Thoracic aorta (tissue), 2 donors: Measurements from ENCODE around the gene DNAJC11. TPM values are rescaled to one million over a fixed set of nuclear protein-coding genes. Genes with fewer than 3 reads are reported as not detected.
A peak's percentile ranks its signal among the peaks of the same experiment; 100 is the strongest.
"Not testable (repeated sequence)": the region's sequence is repeated elsewhere in the genome, so short reads cannot be mapped to it uniquely, and the experiment has no call there.

ENCODE experiments used
- ATAC-seq: fragments of 150-250 bp; one replicate; pipeline ENCODE4 v1.8.0; 2017; ENCODE audit warnings: low read depth; ENCODE audit not compliant: insufficient number of reproducible peaks, low FRiP score
- DNase-seq: peaks from one replicate; pipeline ENCODE4 v3.0.0-alpha.2; 2020; ENCODE audit warnings: low spot score
- H3K27ac ChIP-seq, 2 donors: fragments of 200-600 bp; sonication (generic); 1 replicate in 1 of 2; 2 replicates in 1 of 2; pipeline ENCODE4 v1.5.1; 2016; ENCODE audit warnings: mild to moderate bottlenecking in 2 of 2, moderate library complexity in 2 of 2
- H3K27me3 ChIP-seq: fragments of 200-600 bp; sonication (generic); replicated peaks from 2 replicates; pipeline ENCODE4 v1.6.0; 2016; ENCODE audit warnings: mild to moderate bottlenecking; ENCODE audit not compliant: insufficient read depth
- H3K36me3 ChIP-seq: fragments of 200-600 bp; sonication (generic); one replicate; pipeline ENCODE4 v1.5.1; 2016
- H3K4me1 ChIP-seq, 2 donors: fragments of 200-600 bp; sonication (generic); 1 replicate in 1 of 2; 2 replicates in 1 of 2; pipeline versions ENCODE4 v1.5.1 to v1.6.0; 2016; ENCODE audit warnings: low read depth in 2 of 2, mild to moderate bottlenecking in 1 of 2; ENCODE audit not compliant: control insufficient read depth in 1 of 2
- H3K4me3 ChIP-seq: fragments of 200-600 bp; sonication (generic); 2 replicates; pipeline ENCODE4 v1.5.1; 2016; ENCODE audit warnings: mild to moderate bottlenecking
- H3K9me3 ChIP-seq: fragments of 200-600 bp; sonication (generic); 2 replicates; pipeline ENCODE4 v1.5.1; 2016
- CTCF ChIP-seq: fragments of 200-600 bp; sonication (generic); IDR thresholded peaks from one replicate; pipeline ENCODE4 v1.5.1; 2019; ENCODE audit warnings: antibody characterized with exemption
- total RNA-seq, 2 donors: library from RNA; depleted of rRNA; stranded (reverse); fragments of >200 nt; gene quantifications; one replicate each; pipeline versions ENCODE4 v1.1.0 to v1.2.3, GENCODE V29; 2016

Gene DNAJC11
- 10 to 100 TPM; 19.4 to 40.4 TPM for total RNA-seq

GRCh38 chr1:6701437-6702153 is at the start of gene DNAJC11:
DNAJC11 (minus strand) TSS chr1:6701816; CDS start chr1:6701800, 16 bp downstream.
- Histone ChIP-seq H3K27ac (peak within 1 kb of the TSS; percentile 45 to 62), H3K4me3 (peak within 1 kb of the TSS; percentile 81), H3K36me3 (no peaks in the 10 kb centered on the region), H3K9me3 (no peaks in the 10 kb centered on the region), H3K4me1 (peaks cover 11 to 16% of the 10 kb centered on the region in 2 donors), H3K27me3 (no peaks in the 10 kb centered on the region)
- peak; percentile 63 for TF ChIP-seq CTCF
- peak; percentile 74 for ATAC-seq
- peak; percentile 58 for DNase-seq

- Histone ChIP-seq H3K36me3 (no peaks in the 10 kb centered on the region), H3K4me1 (no peaks in the 10 kb centered on the region), H3K9me3 (no peaks in the 10 kb centered on the region), H3K27ac (no peak overlapping the region), H3K27me3 (no peaks in the 10 kb centered on the region), H3K4me3 (no peak overlapping the region)
- no peak for ATAC-seq
- DNase-seq, result no peak
- no peak for TF ChIP-seq CTCF
Observed at GRCh38 chr1:6750490-6750889, 48.9 kb upstream of the DNAJC11 start.

- no peak for ATAC-seq
- Histone ChIP-seq H3K9me3 (no peaks in the 10 kb centered on the region), H3K27ac (no peak overlapping the region)
Observed at GRCh38 chr1:6747674-6748073, 46.1 kb upstream of the DNAJC11 start.

GRCh38 chr1:6745073-6745472 is 43.5 kb upstream of the DNAJC11 start:
- ATAC-seq (no peak), DNase-seq (no peak)
- no peak overlapping the region for H3K4me3 ChIP-seq
- H3K4me1 ChIP-seq, result peaks cover 16 to 18% of the 10 kb centered on the region in 2 donors
- no peak for TF ChIP-seq CTCF
- no peak overlapping the region for H3K27ac ChIP-seq
- H3K36me3 ChIP-seq, result no peaks in the 10 kb centered on the region
- H3K27me3 ChIP-seq, result no peaks in the 10 kb centered on the region
- H3K9me3 ChIP-seq, result no peaks in the 10 kb centered on the region

More at GRCh38 chr1:6747674-6748073, 46.1 kb upstream of the DNAJC11 start:
- no peaks in the 10 kb centered on the region for H3K36me3 ChIP-seq
- H3K27me3 ChIP-seq, result no peaks in the 10 kb centered on the region
- TF ChIP-seq CTCF, result no peak
- peaks cover 16 to 18% of the 10 kb centered on the region in 2 donors for H3K4me1 ChIP-seq
- H3K4me3 ChIP-seq, result no peak overlapping the region
- no peak for DNase-seq

GRCh38 chr1:6743189-6744101 is 41.8 kb upstream of the DNAJC11 start:
- DNase-seq (peak; percentile 21), ATAC-seq (peak; percentile 90)
- no peak for TF ChIP-seq CTCF
- H3K4me1 ChIP-seq, result peaks cover 16 to 18% of the 10 kb centered on the region in 2 donors
- H3K36me3 ChIP-seq, result no peaks in the 10 kb centered on the region
- H3K9me3 ChIP-seq, result no peaks in the 10 kb centered on the region
- peak overlapping the region; percentile 63 for H3K4me3 ChIP-seq
- no peaks in the 10 kb centered on the region for H3K27me3 ChIP-seq
- H3K27ac ChIP-seq, result peak overlapping the region; percentile 78 to 97

GRCh38 chr1:6742676-6743188 is 41.1 kb upstream of the DNAJC11 start:
- DNase-seq, H3K36me3 ChIP-seq, ATAC-seq, H3K9me3 ChIP-seq, H3K27me3 ChIP-seq: not testable (repeated sequence)
- Histone ChIP-seq H3K27ac (peak overlapping the region; percentile 78 to 97), H3K4me3 (peak overlapping the region; percentile 63), H3K4me1 (peaks cover 16 to 18% of the 10 kb centered on the region in 2 donors)
